ENCODE data around the gene NKAPD1.
"Not testable (repeated sequence)": the region's sequence is repeated elsewhere in the genome, so short reads cannot be mapped to it uniquely, and the experiment has no call there.

GRCh38 chr11:112048256-112048655, 25.8 kb upstream of the NKAPD1 start:
- not testable (repeated sequence) for TF ChIP-seq CTCF (IDR thresholded peaks at IDR 0.05; ENCODE audit: extremely low read depth in 1 of 2, insufficient read depth in 1 of 2, low read depth in 1 of 2, low read length in 2 of 2); POLR2A (IDR thresholded peaks at IDR 0.05; ENCODE audit: low read depth, low read length); POLR2AphosphoS5 (IDR thresholded peaks at IDR 0.05; ENCODE audit: insufficient read depth, low read depth, low read length); EZH2 (IDR thresholded peaks at IDR 0.05; ENCODE audit: borderline replicate concordance, low read depth, low read length, severe bottlenecking); MAX (IDR thresholded peaks at IDR 0.05; ENCODE audit: insufficient read depth, insufficient read length); MYC (IDR thresholded peaks at IDR 0.05; ENCODE audit: low read depth, low read length); GATA2 (IDR thresholded peaks at IDR 0.05; ENCODE audit: insufficient read depth, insufficient read length, low read depth, low read length); JUN (IDR thresholded peaks at IDR 0.05; ENCODE audit: borderline replicate concordance, insufficient read depth, insufficient read length, low read depth)
